Esophagus squamous epithelium (tissue), 5 donors: ENCODE results near the gene GTF2F1. TPM values are rescaled to one million over a fixed set of nuclear protein-coding genes. Genes with fewer than 3 reads are reported as not detected.

Source experiments
- DNase-seq: peaks from one replicate; lab custom pipeline; 2025; lab: John Stamatoyannopoulos, UW
- H3K27ac ChIP-seq, 4 donors: fragments of 200-600 bp; sonication (generic); one replicate each; pipeline ENCODE4 v1.5.1; 2016 to 2019; ENCODE audit warnings: mild to moderate bottlenecking in 1 of 4
- H3K27me3 ChIP-seq, 4 donors: fragments of 200-600 bp; sonication (generic); 1 replicate in 3 of 4; 2 replicates in 1 of 4; pipeline versions ENCODE4 v1.5.1 to v1.6.0; 2017 to 2021; ENCODE audit warnings: antibody characterized with exemption in 1 of 4
- H3K36me3 ChIP-seq, 3 donors: fragments of 200-600 bp; sonication (generic); one replicate each; pipeline ENCODE4 v1.5.1; 2016 to 2019
- H3K4me1 ChIP-seq, 3 donors: fragments of 200-600 bp; sonication (generic); one replicate each; pipeline ENCODE4 v1.5.1; 2017 to 2019
- H3K4me3 ChIP-seq, 4 donors: fragments of 200-600 bp; sonication (generic); 1 replicate in 3 of 4; 2 replicates in 1 of 4; pipeline ENCODE4 v1.5.1; 2016 to 2019; ENCODE audit warnings: mild to moderate bottlenecking in 2 of 4, moderate library complexity in 1 of 4
- H3K9me3 ChIP-seq, 3 donors: fragments of 200-600 bp; sonication (generic); one replicate each; pipeline ENCODE4 v1.5.1; 2016 to 2019
- CTCF ChIP-seq, 6 experiments: fragments of 450-650 bp in 4 of 6; fragments of 200-600 bp in 2 of 6; sonication (generic) in 2 of 6; IDR thresholded peaks; one replicate each; pipeline ENCODE4 v1.5.1; 2016 to 2019; ENCODE audit warnings: antibody characterized with exemption in 6 of 6, mild to moderate bottlenecking in 4 of 6, moderate library complexity in 4 of 6
- POLR2A ChIP-seq, 4 donors: fragments of 450-650 bp; IDR thresholded peaks; one replicate each; pipeline ENCODE4 v1.6.1; 2017; ENCODE audit warnings: antibody characterized with exemption in 4 of 4, mild to moderate bottlenecking in 4 of 4, moderate library complexity in 3 of 4
- WGBS, 2 donors: methylation state at CpG; one replicate each; pipeline ENCODE4 v1.1.5; 2018; 5-methylcytosine and 5-hydroxymethylcytosine counted together
- intact Hi-C: fragments of 100-400 bp; cut with DNase I; formaldehyde crosslinking; loops from one replicate; pipeline ENCODE4 v1.15.0; 2022
- total RNA-seq, 4 donors: library from RNA; depleted of rRNA; stranded (reverse); fragments of >200 nt; gene quantifications; one replicate each; pipeline ENCODE4 v1.1.0, GENCODE V29; 2016
- donor health status: DM: yes; HTN: yes; CAD: no.

GTF2F1 gene
- total RNA-seq, 4 donors from 2014 or later, result 28.0 to 51.3 (median 43.5) TPM

GRCh38 chr19:6393983-6394412 lies 1.0 kb upstream of the GTF2F1 start:
- peaks cover 6 to 22% (median 10%) of the 10 kb centered on the region in 3 donors for H3K4me1 ChIP-seq
- 46 to 69% methylated on average over 6 to 7 of the region's 14 CpGs for whole genome bisulfite sequencing, 2 donors
- TF ChIP-seq POLR2A (IDR thresholded peaks at IDR 0.05) (no peak), CTCF (IDR thresholded peaks at IDR 0.05) (no peak)
- peak overlapping the region; percentile 66 to 93 (median 82) for H3K4me3 ChIP-seq
- no peak for DNase-seq
- H3K27ac ChIP-seq, result peak overlapping the region; percentile 87 to 97 (median 94)
- intact Hi-C loops, result no loop called here
- no peaks in the 10 kb centered on the region for H3K27me3 ChIP-seq
- H3K36me3 ChIP-seq, result peaks cover 0 to 26% (median 8%) of the 10 kb centered on the region in 3 donors
- H3K9me3 ChIP-seq, result no peaks in the 10 kb centered on the region

GRCh38 chr19:6392221-6393073 lies 517 bp downstream of the GTF2F1 start:
- DNase-seq, result no peak
- intact Hi-C loops, result no loop called here
- H3K36me3 ChIP-seq, result peaks cover 11 to 42% (median 22%) of the 10 kb centered on the region in 3 donors
- 8 to 36% methylated on average over 5 to 25 of the region's 30 CpGs for WGBS, 2 donors
- no peaks in the 10 kb centered on the region for H3K27me3 ChIP-seq
- no peaks in the 10 kb centered on the region for H3K9me3 ChIP-seq
- H3K27ac ChIP-seq, result peak overlapping the region; percentile 87 to 97 (median 94)
- H3K4me3 ChIP-seq, result peak overlapping the region; percentile 66 to 93 (median 82)
- peaks cover 6 to 22% (median 10%) of the 10 kb centered on the region in 3 donors for H3K4me1 ChIP-seq
- no peak for TF ChIP-seq POLR2A (IDR thresholded peaks at IDR 0.05)

GRCh38 chr19:6387372-6387771 lies 5.6 kb downstream of the GTF2F1 start:
- H3K9me3 ChIP-seq, result no peaks in the 10 kb centered on the region
- H3K36me3 ChIP-seq, result peaks cover 41 to 93% (median 56%) of the 10 kb centered on the region in 3 donors
- peaks cover 4 to 10% (median 7%) of the 10 kb centered on the region in 3 donors for H3K4me1 ChIP-seq
- 91% methylated on average over 7 of the region's 19 CpGs; no CpG with 5 or more reads in 1 of the 2 donors for WGBS, 2 donors
- H3K27ac ChIP-seq, result no peak overlapping the region
- TF ChIP-seq POLR2A (IDR thresholded peaks at IDR 0.05) (no peak), CTCF (IDR thresholded peaks at IDR 0.05) (no peak)
- no peak overlapping the region for H3K4me3 ChIP-seq
- no peak for DNase-seq
- intact Hi-C loops, result no loop called here
- no peaks in the 10 kb centered on the region for H3K27me3 ChIP-seq

GRCh38 chr19:6384381-6384780 lies 8.6 kb downstream of the GTF2F1 start:
- Histone ChIP-seq H3K27me3 (no peaks in the 10 kb centered on the region), H3K4me1 (no peaks in the 10 kb centered on the region), H3K9me3 (no peaks in the 10 kb centered on the region), H3K27ac (no peak overlapping the region), H3K36me3 (peaks cover 66 to 100% (median 75%) of the 10 kb centered on the region in 3 donors), H3K4me3 (no peak overlapping the region)
- intact Hi-C loops, result no loop called here
- TF ChIP-seq CTCF (IDR thresholded peaks at IDR 0.05) (no peak), POLR2A (IDR thresholded peaks at IDR 0.05) (no peak)
- 79 to 87% methylated on average over 4 of the region's 4 CpGs for WGBS, 2 donors
- DNase-seq, result no peak

DNA sequence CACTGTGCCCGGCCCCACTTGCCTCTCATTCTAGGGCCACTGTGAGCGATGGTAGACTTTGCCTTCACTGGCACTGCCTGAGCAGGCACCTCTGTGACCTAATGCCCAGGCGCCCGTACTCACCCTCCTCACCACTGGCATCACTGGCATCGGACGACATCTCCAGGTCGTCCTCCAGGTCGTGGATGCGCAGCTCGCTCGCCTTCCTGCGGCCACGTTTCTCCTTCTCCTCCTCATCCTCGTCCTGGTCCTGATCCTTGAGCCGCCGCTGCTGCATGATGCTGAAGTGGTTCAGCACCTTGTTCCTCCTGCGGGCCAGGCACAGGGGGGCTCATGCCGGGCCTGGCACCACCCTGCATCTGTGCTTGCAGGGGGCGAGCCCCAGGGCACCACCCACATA lies 9.8 kb downstream of the GTF2F1 start:
- peaks cover 59 to 100% (median 63%) of the 10 kb centered on the region in 3 donors for H3K36me3 ChIP-seq
- no peak for TF ChIP-seq CTCF (IDR thresholded peaks at IDR 0.05)
- no peak for TF ChIP-seq POLR2A (IDR thresholded peaks at IDR 0.05)

More for the DNA sequence above, 9.8 kb downstream of the GTF2F1 start:
- peaks cover 0 to 3% (median 0%) of the 10 kb centered on the region in 3 donors for H3K4me1 ChIP-seq
- DNase-seq, result no peak
- no peaks in the 10 kb centered on the region for H3K9me3 ChIP-seq
- no peaks in the 10 kb centered on the region for H3K27me3 ChIP-seq
- intact Hi-C loops, result no loop called here
- H3K27ac ChIP-seq, result no peak overlapping the region
- no peak overlapping the region for H3K4me3 ChIP-seq
- 97 to 98% methylated on average over 17 to 18 of the region's 19 CpGs for WGBS, 2 donors
